RWPE1 (cell line): ENCODE measurements around the gene HOXC13.

Experiments
- CTCF ChIA-PET: fragments of 350-600 bp; sonication (Branson Sonifier 250); formaldehyde crosslinking; extraction: SDS; loops from one replicate; lab custom pipeline; 2021; lab: Yijun Ruan, JAX
- POLR2A ChIA-PET: fragments of 400-600 bp; formaldehyde crosslinking; extraction: SDS; loops from one replicate; lab custom pipeline; 2020; ENCODE audit warnings: antibody characterized with exemption; ENCODE audit not compliant: low non-redundant PET; lab: Yijun Ruan, JAX
- DNase-seq: peaks from one replicate; pipeline ENCODE4 v3.0.0; 2012; ENCODE audit warnings: low spot score
- H3K27ac ChIP-seq: fragments of 450-650 bp; 2 replicates; pipeline ENCODE4 v1.5.1; 2017
- CTCF ChIP-seq: fragments of 450-650 bp; conservative IDR thresholded peaks from 2 replicates; pipeline ENCODE4 v1.5.1; 2017; ENCODE audit warnings: low read depth, mild to moderate bottlenecking

Gene HOXC13

GRCh38 chr12:53961025-53961761 is 22.6 kb downstream of the HOXC13 start:
- no peak overlapping the region for H3K27ac ChIP-seq
- no peak for TF ChIP-seq CTCF
- CTCF ChIA-PET = interaction anchor here (1.0 kb wide), 1 partner anchor 218 kb away, joined by 3 read pairs; no protein-coding TSS in a partner anchor
- no peak for DNase-seq
- POLR2A ChIA-PET = no interaction called here

GRCh38 chr12:53963005-53963404 is 24.4 kb downstream of the HOXC13 start:
- no peak for DNase-seq
- H3K27ac ChIP-seq = no peak overlapping the region
- no peak for TF ChIP-seq CTCF
- ChIA-PET CTCF (interaction anchor here (0.6 kb wide), 1 partner anchor 13 kb away, joined by 3 read pairs; no protein-coding TSS in a partner anchor), POLR2A (no interaction called here)

GRCh38 chr12:53963434-53964314 is 25.0 kb downstream of the HOXC13 start:
- H3K27ac ChIP-seq = no peak overlapping the region
- TF ChIP-seq CTCF = no peak
- CTCF ChIA-PET = interaction anchor here (0.6 kb wide), 2 partner anchors 14 to 41 kb away, joined by 3 to 4 read pairs; no protein-coding TSS in a partner anchor
- no peak for DNase-seq
- POLR2A ChIA-PET = no interaction called here

- H3K27ac ChIP-seq = no peak overlapping the region
- POLR2A ChIA-PET = no interaction called here
- CTCF ChIA-PET = interaction anchor here (0.6 to 1.3 kb wide), 2 partner anchors 21 to 40 kb away, joined by 4 to 6 read pairs; partner anchors contain the start of gene HOXC10
- no peak for DNase-seq
- no peak for TF ChIP-seq CTCF
Measured at GRCh38 chr12:53964315-53964713, 25.7 kb downstream of the HOXC13 start.

- ChIA-PET CTCF (interaction anchor here (1.0 to 1.4 kb wide), 3 partner anchors 19 to 219 kb away, joined by 3 to 6 read pairs (median 3); partner anchors contain the start of gene HOXC10), POLR2A (no interaction called here)
Measured at GRCh38 chr12:53965281-53966084, 26.9 kb downstream of the HOXC13 start.

More at GRCh38 chr12:53965281-53966084, 26.9 kb downstream of the HOXC13 start:
- TF ChIP-seq CTCF = no peak
- DNase-seq = no peak
- no peak overlapping the region for H3K27ac ChIP-seq
